Calu3 (cell line): Measurements from ENCODE around the gene ANKRD30A. TPM values are rescaled to one million over a fixed set of nuclear protein-coding genes. Genes with fewer than 3 reads are reported as not detected.
"Not testable (repeated sequence)": the region's sequence is repeated elsewhere in the genome, so short reads cannot be mapped to it uniquely, and the experiment has no call there.

ENCODE experiments used
- BruUV-seq: library from RNA; stranded (reverse); fragments of 400-500 nt; replicated peaks from 2 replicates; lab custom pipeline; 2021; lab: Mats Ljungman, UMichigan
- CTCF ChIA-PET: fragments of 300-600 bp; sonication (Branson Sonifier 250); formaldehyde crosslinking; loops from one replicate; lab custom pipeline; 2022; ENCODE audit warnings: antibody characterized with exemption; lab: Charles Lee
- DNase-seq: peaks from one replicate; pipeline ENCODE4 v3.0.0; 2022
- H3K27ac Mint-ChIP-seq: one replicate; pipeline ENCODE4 v1.8.0; 2022; ENCODE audit warnings: mixed read lengths; ENCODE audit not compliant: unreplicated experiment
- H3K27me3 Mint-ChIP-seq: one replicate; pipeline ENCODE4 v1.8.0; 2022; ENCODE audit warnings: mixed read lengths; ENCODE audit not compliant: unreplicated experiment
- H3K36me3 Mint-ChIP-seq: one replicate; pipeline ENCODE4 v1.8.0; 2022; ENCODE audit warnings: mild to moderate bottlenecking, moderate library complexity, mixed read lengths; ENCODE audit not compliant: insufficient read depth, unreplicated experiment
- H3K4me1 Mint-ChIP-seq: one replicate; pipeline ENCODE4 v1.8.0; 2022; ENCODE audit warnings: mild to moderate bottlenecking, low read depth, mixed read lengths; ENCODE audit not compliant: unreplicated experiment
- H3K4me3 Mint-ChIP-seq: one replicate; pipeline ENCODE4 v1.8.0; 2022; ENCODE audit warnings: mild to moderate bottlenecking, low read depth, moderate library complexity, mixed read lengths; ENCODE audit not compliant: unreplicated experiment
- H3K9me3 Mint-ChIP-seq: one replicate; pipeline ENCODE4 v1.8.0; 2022; ENCODE audit warnings: low read depth, mixed read lengths; ENCODE audit not compliant: unreplicated experiment
- intact Hi-C: fragments of 100-400 bp; cut with micrococcal nuclease; formaldehyde crosslinking; loops from one replicate; pipeline ENCODE4 v1.10.0; 2022; ENCODE audit not compliant: unreplicated experiment
- total RNA-seq: library from RNA; stranded (reverse); gene quantifications from 2 replicates; pipeline ENCODE4 v1.2.3, GENCODE V29; 2022
- TF ChIP-seq, protein P1 (sequence below): fragments of 200-600 bp; IDR thresholded peaks from one replicate; pipeline ENCODE4 v1.8.0; 2022; ENCODE audit warnings: antibody characterized with exemption; ENCODE audit not compliant: unreplicated experiment

Gene ANKRD30A
- total RNA-seq, 1 experiment from 2014 or later: not detected

- H3K4me1 Mint-ChIP-seq, CTCF ChIA-PET, DNase-seq, H3K27me3 Mint-ChIP-seq, H3K27ac Mint-ChIP-seq, H3K36me3 Mint-ChIP-seq, intact Hi-C loops, H3K9me3 Mint-ChIP-seq, BruUV-seq, H3K4me3 Mint-ChIP-seq: not testable (repeated sequence)
Measured at GRCh38 chr10:37182719-37183118, 57.3 kb downstream of the ANKRD30A start.

DNA sequence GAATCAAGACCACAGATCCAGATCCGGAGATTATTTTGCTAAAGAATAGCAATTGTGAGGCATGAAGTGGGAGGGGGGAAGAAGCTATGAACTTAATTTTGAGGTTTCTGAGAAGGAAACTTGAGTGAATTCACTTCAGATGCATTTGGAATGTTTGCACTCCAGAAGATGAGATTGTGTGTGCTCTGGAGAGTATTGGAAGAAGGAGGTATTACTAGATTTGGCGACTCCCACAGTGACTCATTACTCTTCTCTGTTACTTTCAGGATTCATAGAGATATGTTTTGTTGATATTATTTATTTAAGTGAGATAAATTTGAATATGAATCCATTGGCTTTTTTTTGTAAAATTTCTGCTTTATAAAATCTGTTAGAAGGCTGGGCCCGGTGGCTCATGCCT is 80.7 kb downstream of the ANKRD30A start:
- H3K4me1 Mint-ChIP-seq: no peaks in the 10 kb centered on the region
- peaks cover 13% of the 10 kb centered on the region for H3K9me3 Mint-ChIP-seq
- intact Hi-C loops: no loop called here
- DNase-seq: no peak
- CTCF ChIA-PET: no interaction called here
- no peaks in the 10 kb centered on the region for H3K27me3 Mint-ChIP-seq
- no peak overlapping the region for H3K27ac Mint-ChIP-seq
- TF ChIP-seq, protein P1, sequence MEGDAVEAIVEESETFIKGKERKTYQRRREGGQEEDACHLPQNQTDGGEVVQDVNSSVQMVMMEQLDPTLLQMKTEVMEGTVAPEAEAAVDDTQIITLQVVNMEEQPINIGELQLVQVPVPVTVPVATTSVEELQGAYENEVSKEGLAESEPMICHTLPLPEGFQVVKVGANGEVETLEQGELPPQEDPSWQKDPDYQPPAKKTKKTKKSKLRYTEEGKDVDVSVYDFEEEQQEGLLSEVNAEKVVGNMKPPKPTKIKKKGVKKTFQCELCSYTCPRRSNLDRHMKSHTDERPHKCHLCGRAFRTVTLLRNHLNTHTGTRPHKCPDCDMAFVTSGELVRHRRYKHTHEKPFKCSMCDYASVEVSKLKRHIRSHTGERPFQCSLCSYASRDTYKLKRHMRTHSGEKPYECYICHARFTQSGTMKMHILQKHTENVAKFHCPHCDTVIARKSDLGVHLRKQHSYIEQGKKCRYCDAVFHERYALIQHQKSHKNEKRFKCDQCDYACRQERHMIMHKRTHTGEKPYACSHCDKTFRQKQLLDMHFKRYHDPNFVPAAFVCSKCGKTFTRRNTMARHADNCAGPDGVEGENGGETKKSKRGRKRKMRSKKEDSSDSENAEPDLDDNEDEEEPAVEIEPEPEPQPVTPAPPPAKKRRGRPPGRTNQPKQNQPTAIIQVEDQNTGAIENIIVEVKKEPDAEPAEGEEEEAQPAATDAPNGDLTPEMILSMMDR: no peak
- no peak overlapping the region for H3K4me3 Mint-ChIP-seq
- H3K36me3 Mint-ChIP-seq: no peaks in the 10 kb centered on the region
- no TSS peak for BruUV-seq

DNA sequence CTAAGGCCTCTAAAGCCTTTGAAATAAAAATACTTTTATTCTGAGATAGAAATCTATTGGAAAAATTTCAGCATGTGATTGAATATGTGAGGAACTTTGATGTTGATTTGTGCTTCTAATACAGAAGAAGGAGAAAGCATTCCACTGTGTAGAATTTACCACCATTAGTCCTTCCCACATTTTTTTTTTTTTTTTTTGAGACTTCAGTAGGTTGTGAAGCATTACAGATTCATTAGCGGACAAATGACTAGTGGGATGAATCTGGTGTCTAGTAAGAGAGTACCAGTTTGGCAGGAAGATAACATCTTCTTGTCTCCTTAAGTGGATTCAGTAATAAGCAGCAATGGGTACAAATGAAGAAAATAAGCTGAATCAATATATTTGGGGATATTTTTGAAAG is 95.5 kb downstream of the ANKRD30A start:
- BruUV-seq: no TSS peak
- Mint-ChIP-seq H3K27ac (no peak overlapping the region), H3K4me1 (peaks cover 12% of the 10 kb centered on the region), H3K36me3 (no peaks in the 10 kb centered on the region), H3K27me3 (no peaks in the 10 kb centered on the region), H3K4me3 (no peak overlapping the region), H3K9me3 (no peaks in the 10 kb centered on the region)
- CTCF ChIA-PET: no interaction called here
- TF ChIP-seq, protein P1: no peak
- no peak for DNase-seq
- intact Hi-C loops: no loop called here

- no TSS peak for BruUV-seq
- TF ChIP-seq, protein P1: no peak
- intact Hi-C loops: no loop called here
- H3K27ac Mint-ChIP-seq: no peak overlapping the region
- no peak overlapping the region for H3K4me3 Mint-ChIP-seq
- H3K9me3 Mint-ChIP-seq: no peaks in the 10 kb centered on the region
- no peaks in the 10 kb centered on the region for H3K27me3 Mint-ChIP-seq
- CTCF ChIA-PET: no interaction called here
- DNase-seq: no peak
- no peaks in the 10 kb centered on the region for H3K36me3 Mint-ChIP-seq
- H3K4me1 Mint-ChIP-seq: peaks cover 9% of the 10 kb centered on the region
Measured at GRCh38 chr10:37222046-37222445, 96.6 kb downstream of the ANKRD30A start.

- Mint-ChIP-seq H3K27ac (no peak overlapping the region), H3K36me3 (no peaks in the 10 kb centered on the region), H3K9me3 (no peaks in the 10 kb centered on the region), H3K4me3 (no peak overlapping the region), H3K27me3 (no peaks in the 10 kb centered on the region), H3K4me1 (peaks cover 9% of the 10 kb centered on the region)
- CTCF ChIA-PET: no interaction called here
- intact Hi-C loops: no loop called here
- no peak for DNase-seq
- BruUV-seq: no TSS peak
- TF ChIP-seq, protein P1: no peak
Measured at GRCh38 chr10:37225163-37225562, 99.8 kb downstream of the ANKRD30A start.
